ENCODE data around the gene TLR7. TPM values are rescaled to one million over a fixed set of nuclear protein-coding genes. Genes with fewer than 3 reads are reported as not detected.

TLR7 gene
- total and polyA plus RNA-seq, 2 donors (not counting 3 experiments of a cell fraction or from before 2014, with no cell fraction given) = not detected

DNA sequence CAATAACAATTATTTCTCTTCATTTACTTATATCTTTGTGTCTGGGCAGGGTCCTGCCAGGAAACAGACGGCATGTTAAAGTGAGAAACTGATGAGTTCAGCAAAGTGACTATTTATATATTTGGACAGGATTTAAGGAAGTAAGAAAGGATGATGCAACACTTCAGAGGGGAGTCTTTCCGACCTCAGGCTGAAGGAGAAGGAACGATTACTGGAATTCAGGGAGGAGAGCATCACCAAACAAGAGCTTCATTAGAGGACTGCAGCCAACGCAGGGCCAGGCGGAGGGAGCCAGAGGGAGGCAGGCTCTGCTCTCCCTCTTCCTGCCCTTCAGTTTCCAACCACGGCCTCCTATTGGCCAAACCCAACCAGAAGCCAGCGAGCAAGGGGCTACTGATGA is 1.5 kb upstream of the TLR7 start:
- dilution Hi-C loops (cut with MboI; ENCODE audit: extremely low pct_ligation_motif_present, low sequenced_read_pairs) = no loop called here
- Histone ChIP-seq H3K9me1 (replicated peaks; ENCODE audit: control insufficient read depth, extremely low read depth, insufficient read depth, low read length) (no peaks in the 10 kb centered on the region), H3K4me1 (ENCODE audit: control insufficient read depth, extremely low read depth, insufficient read depth, low read length) (no peaks in the 10 kb centered on the region), H3K36me3 (ENCODE audit: control insufficient read depth in 2 of 2, extremely low read depth in 1 of 2, insufficient read depth in 2 of 2, low read length in 2 of 2) (no peaks in the 10 kb centered on the region), H3K27ac (ENCODE audit: insufficient read depth, low read depth, low read length) (no peak overlapping the region), H3K9me3 (replicated peaks; ENCODE audit: control insufficient read depth, insufficient read depth, low read length) (no peaks in the 10 kb centered on the region), H2AFZ (ENCODE audit: low read depth, low read length) (no peak overlapping the region), H3K9ac (replicated peaks; ENCODE audit: extremely low read depth, insufficient read depth, low read length) (no peak overlapping the region), H4K20me1 (replicated peaks; ENCODE audit: control insufficient read depth, extremely low read depth, insufficient read depth, low read length) (no peaks in the 10 kb centered on the region), H3K4me3 (replicated peaks in 1 of 3; ENCODE audit: insufficient read depth in 1 of 3, low read depth in 1 of 3, low read length in 3 of 3) (no peak overlapping the region), H3K79me2 (ENCODE audit: control insufficient read depth, insufficient read depth, low read length) (no peaks in the 10 kb centered on the region), H3K27me3 (ENCODE audit: control insufficient read depth in 2 of 2, insufficient read depth in 2 of 2, low read length in 2 of 2) (peaks cover 0 to 6% of the 10 kb centered on the region in 2 experiments), H3K4me2 (ENCODE audit: insufficient read depth, low read length) (no peak overlapping the region)
- TF ChIP-seq FOS (IDR thresholded peaks at IDR 0.05; ENCODE audit: borderline replicate concordance, insufficient read depth, low read length) (no peak), EZH2 (IDR thresholded peaks at IDR 0.05; ENCODE audit: borderline replicate concordance, low read depth, low read length, severe bottlenecking) (no peak), JUN (IDR thresholded peaks at IDR 0.05; ENCODE audit: borderline replicate concordance, insufficient read depth, insufficient read length, low read depth) (no peak), POLR2A (IDR thresholded peaks at IDR 0.05; ENCODE audit: low read depth, low read length) (no peak), POLR2AphosphoS5 (IDR thresholded peaks at IDR 0.05; ENCODE audit: insufficient read depth, low read depth, low read length) (no peak), GATA2 (IDR thresholded peaks at IDR 0.05; ENCODE audit: insufficient read depth, insufficient read length, low read depth, low read length) (no peak), MYC (IDR thresholded peaks at IDR 0.05; ENCODE audit: low read depth, low read length) (no peak)
- TF ChIP-seq, protein P1, sequence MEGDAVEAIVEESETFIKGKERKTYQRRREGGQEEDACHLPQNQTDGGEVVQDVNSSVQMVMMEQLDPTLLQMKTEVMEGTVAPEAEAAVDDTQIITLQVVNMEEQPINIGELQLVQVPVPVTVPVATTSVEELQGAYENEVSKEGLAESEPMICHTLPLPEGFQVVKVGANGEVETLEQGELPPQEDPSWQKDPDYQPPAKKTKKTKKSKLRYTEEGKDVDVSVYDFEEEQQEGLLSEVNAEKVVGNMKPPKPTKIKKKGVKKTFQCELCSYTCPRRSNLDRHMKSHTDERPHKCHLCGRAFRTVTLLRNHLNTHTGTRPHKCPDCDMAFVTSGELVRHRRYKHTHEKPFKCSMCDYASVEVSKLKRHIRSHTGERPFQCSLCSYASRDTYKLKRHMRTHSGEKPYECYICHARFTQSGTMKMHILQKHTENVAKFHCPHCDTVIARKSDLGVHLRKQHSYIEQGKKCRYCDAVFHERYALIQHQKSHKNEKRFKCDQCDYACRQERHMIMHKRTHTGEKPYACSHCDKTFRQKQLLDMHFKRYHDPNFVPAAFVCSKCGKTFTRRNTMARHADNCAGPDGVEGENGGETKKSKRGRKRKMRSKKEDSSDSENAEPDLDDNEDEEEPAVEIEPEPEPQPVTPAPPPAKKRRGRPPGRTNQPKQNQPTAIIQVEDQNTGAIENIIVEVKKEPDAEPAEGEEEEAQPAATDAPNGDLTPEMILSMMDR (IDR thresholded peaks at IDR 0.05; ENCODE audit: extremely low read depth in 1 of 2, insufficient read depth in 1 of 2, low read depth in 1 of 2, low read length in 2 of 2) = no peak
- TF ChIP-seq, protein P2, sequence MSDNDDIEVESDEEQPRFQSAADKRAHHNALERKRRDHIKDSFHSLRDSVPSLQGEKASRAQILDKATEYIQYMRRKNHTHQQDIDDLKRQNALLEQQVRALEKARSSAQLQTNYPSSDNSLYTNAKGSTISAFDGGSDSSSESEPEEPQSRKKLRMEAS (IDR thresholded peaks at IDR 0.05; ENCODE audit: insufficient read depth, insufficient read length) = no peak
- DNase-seq (ENCODE audit: low read depth, low spot score) (no peak), FAIRE-seq (no peak)
- intact Hi-C loops (cut with micrococcal nuclease) = no loop called here
- ChIA-PET POLR2A (no interaction called here), CTCF (no interaction called here)
- no TSS peak for BruUV-seq (replicated peaks)

Measured in endothelial cell of umbilical vein (primary cell).